A673 (cell line): ENCODE results near the gene NPHP1.
"Not testable (repeated sequence)": the region's sequence is repeated elsewhere in the genome, so short reads cannot be mapped to it uniquely, and the experiment has no call there.

ENCODE experiments used
- CTCF ChIP-seq: fragments of 300-800, 200-600 bp; sonication (generic); conservative IDR thresholded peaks from 2 replicates; pipeline ENCODE4 v1.5.1; 2017; ENCODE audit warnings: low read depth, mild to moderate bottlenecking, antibody characterized with exemption, low read length, moderate library complexity, mixed read lengths
- EZH2 ChIP-seq: fragments of 200-600 bp; sonication (generic); IDR thresholded peaks from 2 replicates; pipeline ENCODE4 v1.6.1; 2017; ENCODE audit warnings: borderline replicate concordance, low read depth, mild to moderate bottlenecking, mixed read lengths, antibody characterized with exemption, low read length; ENCODE audit not compliant: poor library complexity, severe bottlenecking

DNA sequence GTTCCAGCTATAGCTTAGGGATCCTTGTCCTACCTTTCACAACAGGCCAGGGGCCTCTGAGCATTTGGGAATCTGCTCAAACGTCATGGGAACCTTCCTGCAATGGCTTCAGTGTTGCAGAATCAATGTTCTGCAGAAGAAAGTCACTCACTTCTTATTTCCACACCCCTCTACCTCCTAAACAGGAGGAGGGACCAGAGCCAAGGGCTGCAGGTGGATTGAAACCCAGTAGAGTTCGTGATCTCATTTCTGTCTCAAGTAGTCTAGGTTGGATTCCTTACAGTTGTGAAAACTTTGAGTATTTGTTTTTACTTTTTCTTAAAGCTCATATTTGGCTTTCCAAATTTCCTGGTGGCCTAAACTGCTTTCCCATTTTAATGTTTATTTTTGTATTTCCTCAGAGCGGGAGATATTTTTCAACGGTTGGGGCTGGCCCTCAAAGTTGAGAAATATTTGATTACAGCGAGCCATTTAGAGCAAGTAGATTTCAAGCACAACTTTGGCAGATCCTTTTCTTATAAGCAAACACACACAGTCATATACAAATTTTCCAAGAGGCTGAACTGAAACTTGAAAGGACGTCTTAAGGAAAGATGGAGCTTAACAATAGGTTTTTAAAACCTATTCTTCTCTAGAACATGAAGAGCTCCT lies 109.8 kb downstream of the NPHP1 start:
- not testable (repeated sequence) for TF ChIP-seq CTCF, EZH2
